Neural crest cell (in vitro differentiated cells): ENCODE results near the gene CCDC68. TPM values are rescaled to one million over a fixed set of nuclear protein-coding genes. Genes with fewer than 3 reads are reported as not detected.

ENCODE experiments used
- DNase-seq: peaks from one replicate; pipeline ENCODE4 v3.0.0; 2021; ENCODE audit warnings: low read depth, mixed read lengths, low spot score
- H3K27ac Mint-ChIP-seq: one replicate; pipeline ENCODE4 v1.8.0; 2021; ENCODE audit warnings: mild to moderate bottlenecking, mixed read lengths; ENCODE audit not compliant: unreplicated experiment
- H3K27me3 Mint-ChIP-seq: 2 replicates; pipeline ENCODE4 v1.8.0; 2021; ENCODE audit warnings: low read depth, mild to moderate bottlenecking, mixed read lengths
- H3K36me3 Mint-ChIP-seq: 2 replicates; pipeline ENCODE4 v1.8.0; 2021; ENCODE audit warnings: low read depth, mild to moderate bottlenecking, mixed read lengths
- H3K4me1 Mint-ChIP-seq: 2 replicates; pipeline ENCODE4 v1.8.0; 2021; ENCODE audit warnings: mixed read lengths
- H3K4me3 Mint-ChIP-seq: one replicate; pipeline ENCODE4 v1.8.0; 2021; ENCODE audit warnings: mild to moderate bottlenecking, mixed read lengths
- H3K9me3 Mint-ChIP-seq: 2 replicates; pipeline ENCODE4 v1.8.0; 2021; ENCODE audit warnings: mixed read lengths
- CTCF ChIP-seq: fragments of 200-600 bp; sonication (generic); conservative IDR thresholded peaks from 2 replicates; pipeline ENCODE4 v1.5.0; 2021; ENCODE audit warnings: antibody characterized with exemption, mild to moderate bottlenecking
- long read RNA-seq: library from polyadenylated mRNA; unstranded; transcript quantifications from one replicate; pipeline ENCODE4 v2.0.0, GENCODE V29; 2020
- total RNA-seq: library from RNA; stranded (reverse); gene quantifications from 2 replicates; pipeline ENCODE4 v1.2.1, GENCODE V29; 2021

Gene CCDC68
- not detected in 2 replicates for total RNA-seq
- long read RNA-seq: 0 reads

GRCh38 chr18:54958704-54959625 lies at the start of gene CCDC68:
Gene CCDC68 (minus strand): TSS chr18:54959461. CDS start chr18:54942791, 16,670 bp downstream.
- no peaks in the 10 kb centered on the region for H3K4me1 Mint-ChIP-seq
- H3K27me3 Mint-ChIP-seq: no peaks in the 10 kb centered on the region
- no peak for DNase-seq
- no peaks in the 10 kb centered on the region for H3K36me3 Mint-ChIP-seq
- TF ChIP-seq CTCF: no peak
- no peak within 1 kb of the TSS for H3K4me3 Mint-ChIP-seq
- H3K27ac Mint-ChIP-seq: no peak within 1 kb of the TSS
- H3K9me3 Mint-ChIP-seq: no peaks in the 10 kb centered on the region

GRCh38 chr18:55007602-55008001 lies 48.3 kb upstream of the CCDC68 start:
- no peaks in the 10 kb centered on the region for H3K36me3 Mint-ChIP-seq
- TF ChIP-seq CTCF: no peak
- peaks cover 2% of the 10 kb centered on the region for H3K9me3 Mint-ChIP-seq
- peaks cover 10% of the 10 kb centered on the region for H3K4me1 Mint-ChIP-seq
- no peak overlapping the region for H3K4me3 Mint-ChIP-seq
- no peak overlapping the region for H3K27ac Mint-ChIP-seq
- no peak for DNase-seq
- no peaks in the 10 kb centered on the region for H3K27me3 Mint-ChIP-seq

GRCh38 chr18:55003695-55004094 lies 44.4 kb upstream of the CCDC68 start:
- no peak for TF ChIP-seq CTCF
- no peaks in the 10 kb centered on the region for H3K9me3 Mint-ChIP-seq
- no peaks in the 10 kb centered on the region for H3K27me3 Mint-ChIP-seq
- no peak overlapping the region for H3K27ac Mint-ChIP-seq
- no peak overlapping the region for H3K4me3 Mint-ChIP-seq
- H3K4me1 Mint-ChIP-seq: peaks cover 10% of the 10 kb centered on the region
- no peak for DNase-seq
- H3K36me3 Mint-ChIP-seq: no peaks in the 10 kb centered on the region

- Mint-ChIP-seq H3K4me1 (no peaks in the 10 kb centered on the region), H3K36me3 (no peaks in the 10 kb centered on the region), H3K27me3 (no peaks in the 10 kb centered on the region), H3K9me3 (no peaks in the 10 kb centered on the region), H3K4me3 (no peak overlapping the region), H3K27ac (no peak overlapping the region)
- DNase-seq: no peak
- TF ChIP-seq CTCF: no peak
Observed at GRCh38 chr18:55002261-55002660, 43.0 kb upstream of the CCDC68 start.

GRCh38 chr18:55001394-55002024 lies 42.2 kb upstream of the CCDC68 start:
- Mint-ChIP-seq H3K27ac (no peak overlapping the region), H3K27me3 (no peaks in the 10 kb centered on the region)
- TF ChIP-seq CTCF: no peak

More at GRCh38 chr18:55001394-55002024, 42.2 kb upstream of the CCDC68 start:
- no peak overlapping the region for H3K4me3 Mint-ChIP-seq
- no peaks in the 10 kb centered on the region for H3K36me3 Mint-ChIP-seq
- H3K9me3 Mint-ChIP-seq: no peaks in the 10 kb centered on the region
- H3K4me1 Mint-ChIP-seq: no peaks in the 10 kb centered on the region
- no peak for DNase-seq
